Gastrocnemius medialis (tissue), 4 donors: ENCODE results near the gene PTGIS.

Source experiments
- CTCF ChIP-seq, 5 experiments: fragments of 450-650 bp in 3 of 5; fragments of 200-600 bp in 2 of 5; sonication (generic) in 2 of 5; IDR thresholded peaks in 4 of 5; conservative IDR thresholded peaks in 1 of 5; 1 replicate in 4 of 5; 2 replicates in 1 of 5; pipeline ENCODE4 v1.5.1; 2016 to 2019; ENCODE audit warnings: antibody characterized with exemption in 5 of 5, mild to moderate bottlenecking in 3 of 5, moderate library complexity in 3 of 5
- POLR2A ChIP-seq, 2 donors: fragments of 450-650 bp; IDR thresholded peaks; one replicate each; pipeline ENCODE4 v1.6.1; 2017; ENCODE audit warnings: antibody characterized with exemption in 2 of 2, mild to moderate bottlenecking in 2 of 2, moderate library complexity in 2 of 2

- TF ChIP-seq CTCF (IDR thresholded peaks at IDR 0.05 in 4 of 5, conservative IDR thresholded peaks at IDR 0.05 in 1 of 5) (no peak), POLR2A (IDR thresholded peaks at IDR 0.05) (no peak)
Observed at GRCh38 chr20:49496553-49497397, 71.2 kb downstream of the PTGIS start.
